Esophagus squamous epithelium (tissue), 4 donors: ENCODE measurements around the gene MDFIC.

Source experiments
- CTCF ChIP-seq, 6 experiments: fragments of 450-650 bp in 4 of 6; fragments of 200-600 bp in 2 of 6; sonication (generic) in 2 of 6; IDR thresholded peaks; one replicate each; pipeline ENCODE4 v1.5.1; 2016 to 2019; ENCODE audit warnings: antibody characterized with exemption in 6 of 6, mild to moderate bottlenecking in 4 of 6, moderate library complexity in 4 of 6
- POLR2A ChIP-seq, 4 donors: fragments of 450-650 bp; IDR thresholded peaks; one replicate each; pipeline ENCODE4 v1.6.1; 2017; ENCODE audit warnings: antibody characterized with exemption in 4 of 4, mild to moderate bottlenecking in 4 of 4, moderate library complexity in 3 of 4

- TF ChIP-seq CTCF (IDR thresholded peaks at IDR 0.05), result no peak
- no peak for TF ChIP-seq POLR2A (IDR thresholded peaks at IDR 0.05)
Measured at GRCh38 chr7:115044224-115044623, 122.3 kb downstream of the MDFIC start.
